Measurements from ENCODE around the gene LCORL. TPM values are rescaled to one million over a fixed set of nuclear protein-coding genes. Genes with fewer than 3 reads are reported as not detected.

The LCORL gene
- polyA plus RNA-seq, 2 of the 4 experiments (the other 2 are of a cell fraction) = 6.4 to 9.7 TPM

DNA sequence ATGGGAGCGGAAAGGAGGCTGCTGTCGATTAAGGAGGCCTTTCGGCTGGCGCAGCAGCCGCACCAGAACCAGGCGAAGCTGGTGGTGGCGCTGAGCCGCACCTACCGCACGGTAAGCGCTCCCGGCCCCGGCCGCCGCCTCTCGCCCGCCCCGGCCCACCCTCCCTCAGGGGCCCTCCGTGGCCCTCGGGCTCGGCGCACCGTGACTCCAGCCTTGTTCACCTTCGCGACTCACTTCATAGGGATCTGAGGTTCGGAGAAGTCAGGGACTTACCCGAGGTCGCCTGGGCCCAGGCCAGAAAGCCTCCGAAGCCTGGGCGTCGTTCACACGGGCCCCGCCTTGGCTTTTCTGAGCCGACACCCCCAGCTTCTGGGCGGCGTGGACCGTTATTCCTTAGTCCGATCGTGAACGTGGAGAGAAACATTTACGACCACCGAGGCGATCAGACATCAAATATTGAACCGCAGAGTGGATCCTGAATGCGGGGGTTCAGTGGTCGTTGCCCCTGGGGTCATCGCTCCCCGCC, 210.4 kb downstream of the LCORL start:
- Histone ChIP-seq H3K4me3 (peak overlapping the region; percentile 75), H3K4me1 (peaks cover 35% of the 10 kb centered on the region), H3K4me2 (peak overlapping the region; percentile 82), H3K27ac (peak overlapping the region; percentile 61 to 89; a peak in 5 of 6 replicates), H3K9me3 (no peaks in the 10 kb centered on the region)
- FAIRE-seq (no peak), DNase-seq (ENCODE audit: low read depth in 1 of 2, low spot score in 1 of 2) (no peak), ATAC-seq (peak; percentile 70 to 83)
- 2% methylated on average over 20 of the region's 48 CpGs for WGBS (ENCODE audit: missing lambda C conversion rate)
- ChIA-PET POLR2A (interaction anchor here (0.6 kb wide), 1 partner anchor 211 kb away, joined by 3 read pairs; the partner anchor contains the start of gene LCORL), CTCF (no interaction called here)
- TF ChIP-seq PHF8 (IDR thresholded peaks at IDR 0.05; ENCODE audit: borderline replicate concordance, low read depth) (no peak), BHLHE40 (IDR thresholded peaks at IDR 0.05; ENCODE audit: low read depth, low read length) (no peak), ZC3H11A (IDR thresholded peaks at IDR 0.05) (no peak), FOSB (CRISPR knock-in tag; IDR thresholded peaks at IDR 0.05) (no peak), RAD21 (conservative IDR thresholded peaks at IDR 0.05 in 1 of 2, IDR thresholded peaks at IDR 0.05 in 1 of 2) (no peak), TP53 (CRISPR knock-in tag; IDR thresholded peaks at IDR 0.05) (no peak), NFE2L2 (conservative IDR thresholded peaks at IDR 0.05; ENCODE audit: low read length) (no peak), HOXA7 (CRISPR knock-in tag; IDR thresholded peaks at IDR 0.05) (no peak), KDM1A (IDR thresholded peaks at IDR 0.05; ENCODE audit: low read depth) (no peak), SMC3 (IDR thresholded peaks at IDR 0.05) (no peak), NR3C1 (IDR thresholded peaks at IDR 0.05) (no peak), GATA3 (IDR thresholded peaks at IDR 0.05; ENCODE audit: borderline replicate concordance) (no peak), ESRRA (IDR thresholded peaks at IDR 0.05; ENCODE audit: borderline replicate concordance, low read length) (no peak), RCOR1 (IDR thresholded peaks at IDR 0.05; ENCODE audit: low read depth, low read length) (no peak)
- TF ChIP-seq, protein P1, sequence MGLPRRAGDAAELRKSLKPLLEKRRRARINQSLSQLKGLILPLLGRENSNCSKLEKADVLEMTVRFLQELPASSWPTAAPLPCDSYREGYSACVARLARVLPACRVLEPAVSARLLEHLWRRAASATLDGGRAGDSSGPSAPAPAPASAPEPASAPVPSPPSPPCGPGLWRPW (IDR thresholded peaks at IDR 0.05) = no peak
- TF ChIP-seq, protein P2, sequence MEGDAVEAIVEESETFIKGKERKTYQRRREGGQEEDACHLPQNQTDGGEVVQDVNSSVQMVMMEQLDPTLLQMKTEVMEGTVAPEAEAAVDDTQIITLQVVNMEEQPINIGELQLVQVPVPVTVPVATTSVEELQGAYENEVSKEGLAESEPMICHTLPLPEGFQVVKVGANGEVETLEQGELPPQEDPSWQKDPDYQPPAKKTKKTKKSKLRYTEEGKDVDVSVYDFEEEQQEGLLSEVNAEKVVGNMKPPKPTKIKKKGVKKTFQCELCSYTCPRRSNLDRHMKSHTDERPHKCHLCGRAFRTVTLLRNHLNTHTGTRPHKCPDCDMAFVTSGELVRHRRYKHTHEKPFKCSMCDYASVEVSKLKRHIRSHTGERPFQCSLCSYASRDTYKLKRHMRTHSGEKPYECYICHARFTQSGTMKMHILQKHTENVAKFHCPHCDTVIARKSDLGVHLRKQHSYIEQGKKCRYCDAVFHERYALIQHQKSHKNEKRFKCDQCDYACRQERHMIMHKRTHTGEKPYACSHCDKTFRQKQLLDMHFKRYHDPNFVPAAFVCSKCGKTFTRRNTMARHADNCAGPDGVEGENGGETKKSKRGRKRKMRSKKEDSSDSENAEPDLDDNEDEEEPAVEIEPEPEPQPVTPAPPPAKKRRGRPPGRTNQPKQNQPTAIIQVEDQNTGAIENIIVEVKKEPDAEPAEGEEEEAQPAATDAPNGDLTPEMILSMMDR (IDR thresholded peaks at IDR 0.05) = no peak
- TF ChIP-seq, protein P3, sequence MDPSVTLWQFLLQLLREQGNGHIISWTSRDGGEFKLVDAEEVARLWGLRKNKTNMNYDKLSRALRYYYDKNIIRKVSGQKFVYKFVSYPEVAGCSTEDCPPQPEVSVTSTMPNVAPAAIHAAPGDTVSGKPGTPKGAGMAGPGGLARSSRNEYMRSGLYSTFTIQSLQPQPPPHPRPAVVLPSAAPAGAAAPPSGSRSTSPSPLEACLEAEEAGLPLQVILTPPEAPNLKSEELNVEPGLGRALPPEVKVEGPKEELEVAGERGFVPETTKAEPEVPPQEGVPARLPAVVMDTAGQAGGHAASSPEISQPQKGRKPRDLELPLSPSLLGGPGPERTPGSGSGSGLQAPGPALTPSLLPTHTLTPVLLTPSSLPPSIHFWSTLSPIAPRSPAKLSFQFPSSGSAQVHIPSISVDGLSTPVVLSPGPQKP (IDR thresholded peaks at IDR 0.05; ENCODE audit: low read depth, low read length) = no peak
- TF ChIP-seq, protein P4, sequence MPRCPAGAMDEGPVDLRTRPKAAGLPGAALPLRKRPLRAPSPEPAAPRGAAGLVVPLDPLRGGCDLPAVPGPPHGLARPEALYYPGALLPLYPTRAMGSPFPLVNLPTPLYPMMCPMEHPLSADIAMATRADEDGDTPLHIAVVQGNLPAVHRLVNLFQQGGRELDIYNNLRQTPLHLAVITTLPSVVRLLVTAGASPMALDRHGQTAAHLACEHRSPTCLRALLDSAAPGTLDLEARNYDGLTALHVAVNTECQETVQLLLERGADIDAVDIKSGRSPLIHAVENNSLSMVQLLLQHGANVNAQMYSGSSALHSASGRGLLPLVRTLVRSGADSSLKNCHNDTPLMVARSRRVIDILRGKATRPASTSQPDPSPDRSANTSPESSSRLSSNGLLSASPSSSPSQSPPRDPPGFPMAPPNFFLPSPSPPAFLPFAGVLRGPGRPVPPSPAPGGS (IDR thresholded peaks at IDR 0.05) = no peak
- TF ChIP-seq, protein P5, sequence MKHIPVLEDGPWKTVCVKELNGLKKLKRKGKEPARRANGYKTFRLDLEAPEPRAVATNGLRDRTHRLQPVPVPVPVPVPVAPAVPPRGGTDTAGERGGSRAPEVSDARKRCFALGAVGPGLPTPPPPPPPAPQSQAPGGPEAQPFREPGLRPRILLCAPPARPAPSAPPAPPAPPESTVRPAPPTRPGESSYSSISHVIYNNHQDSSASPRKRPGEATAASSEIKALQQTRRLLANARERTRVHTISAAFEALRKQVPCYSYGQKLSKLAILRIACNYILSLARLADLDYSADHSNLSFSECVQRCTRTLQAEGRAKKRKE (CRISPR knock-in tag; IDR thresholded peaks at IDR 0.05; ENCODE audit: low read depth) = no peak

DNA sequence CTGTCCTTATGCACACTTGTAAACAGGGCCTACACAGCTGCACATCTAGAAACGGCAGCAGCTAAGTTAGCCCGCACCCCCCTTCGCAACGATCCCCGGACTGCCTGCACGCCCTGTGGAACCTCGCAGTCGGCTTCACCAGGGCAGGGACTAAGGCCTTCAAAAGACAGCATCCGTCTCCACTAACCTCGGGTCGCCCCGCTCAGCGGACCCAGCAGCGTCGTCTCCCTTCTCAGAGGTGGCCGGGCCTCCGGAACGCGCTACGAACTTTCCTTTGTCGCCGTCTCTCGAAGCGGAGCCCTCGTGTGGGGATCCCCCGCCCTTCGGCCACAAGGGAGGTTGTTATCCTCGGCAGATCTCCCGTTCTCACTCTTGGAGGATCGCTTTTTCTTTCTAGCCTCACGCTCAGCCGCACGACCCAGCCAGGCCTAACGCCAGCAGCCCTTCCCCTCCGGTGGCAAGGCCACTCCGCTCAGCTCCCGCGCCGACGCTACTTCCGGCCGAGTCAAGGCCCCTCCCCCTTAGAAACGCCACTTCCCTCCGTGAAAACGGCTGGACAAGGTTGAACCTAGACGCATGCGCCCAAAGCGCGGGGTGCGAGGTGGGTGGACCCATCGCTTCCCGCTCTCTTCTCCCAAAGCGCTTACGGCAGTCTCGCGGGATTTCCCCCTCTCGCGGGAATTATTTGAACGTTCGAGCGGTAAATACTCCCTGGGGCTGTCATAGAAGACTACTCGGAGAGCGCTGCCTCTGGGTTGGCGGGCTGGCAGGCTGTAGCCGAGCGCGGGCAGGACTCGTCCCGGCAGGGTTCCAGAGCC, 211.1 kb downstream of the LCORL start, which contains the start of the genes DCAF16 and NCAPG:
TSS of gene DCAF16 (minus strand) at position 498 of the 818 bp plus-strand sequence. CDS start 6,616 bp downstream, outside the sequence.
TSS of gene NCAPG (plus strand) at position 720 of the 818 bp plus-strand sequence. CDS start 99 bp downstream, outside the sequence.
- DNase-seq (ENCODE audit: low read depth in 1 of 2, low spot score in 1 of 2) = peak; percentile 81 to 99
- ChIA-PET CTCF (interaction anchor here (0.6 to 1.4 kb wide), 3 partner anchors 11 to 261 kb away, joined by 3 to 7 read pairs (median 4); no protein-coding TSS in a partner anchor), POLR2A (interaction anchor here (0.6 kb wide), 2 partner anchors 212 to 261 kb away, joined by 3 to 5 read pairs; partner anchors contain the start of gene LCORL)
- H3K27ac ChIP-seq = peak within 1 kb of the TSS; percentile 85 to 99
- 2% methylated on average over 29 of the region's 69 CpGs for WGBS (ENCODE audit: missing lambda C conversion rate)
- H3K4me3 ChIP-seq = peak within 1 kb of the TSS; percentile 75
- no peak for FAIRE-seq
- H3K4me1 ChIP-seq = peaks cover 35% of the 10 kb centered on the region
- peak within 1 kb of the TSS; percentile 92 for H3K4me2 ChIP-seq
- no peaks in the 10 kb centered on the region for H3K9me3 ChIP-seq
- peak; percentile 97 for ATAC-seq
- TF ChIP-seq CBX2 (IDR thresholded peaks at IDR 0.05; ENCODE audit: borderline replicate concordance, low read depth) (no peak), KDM1A (IDR thresholded peaks at IDR 0.05; ENCODE audit: low read depth) (no peak), ZSCAN20 (CRISPR knock-in tag; IDR thresholded peaks at IDR 0.05) (no peak), MAFK (IDR thresholded peaks at IDR 0.05; ENCODE audit: partially characterized antibody) (no peak), NPAS2 (CRISPR knock-in tag; IDR thresholded peaks at IDR 0.05; ENCODE audit: borderline replicate concordance) (no peak), EHMT2 (IDR thresholded peaks at IDR 0.05; ENCODE audit: low read depth) (no peak)
- TF ChIP-seq, protein P4 (IDR thresholded peaks at IDR 0.05) = peak; percentile 45; the same call in 1 of the 3 replicates
- TF ChIP-seq, protein P6, sequence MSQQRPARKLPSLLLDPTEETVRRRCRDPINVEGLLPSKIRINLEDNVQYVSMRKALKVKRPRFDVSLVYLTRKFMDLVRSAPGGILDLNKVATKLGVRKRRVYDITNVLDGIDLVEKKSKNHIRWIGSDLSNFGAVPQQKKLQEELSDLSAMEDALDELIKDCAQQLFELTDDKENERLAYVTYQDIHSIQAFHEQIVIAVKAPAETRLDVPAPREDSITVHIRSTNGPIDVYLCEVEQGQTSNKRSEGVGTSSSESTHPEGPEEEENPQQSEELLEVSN (IDR thresholded peaks at IDR 0.05; ENCODE audit: borderline replicate concordance, low read depth) = peak; percentile 93

All from A549 (cell line).